Stimulated activated CD8-positive, alpha-beta memory T cell treated with anti-CD3 and anti-CD28 coated beads, Interleukin-12 subunit alpha, Interleukin-12 subunit beta, amount 100 ng/mL, for 24 hours (primary cell): ENCODE data around the gene INPP5A.
"Not testable (repeated sequence)": the region's sequence is repeated elsewhere in the genome, so short reads cannot be mapped to it uniquely, and the experiment has no call there.

Source experiments
- DNase-seq: peaks from one replicate; pipeline ENCODE4 v3.0.0-alpha.2; 2020; ENCODE audit errors: extremely low read depth

The INPP5A gene

DNA sequence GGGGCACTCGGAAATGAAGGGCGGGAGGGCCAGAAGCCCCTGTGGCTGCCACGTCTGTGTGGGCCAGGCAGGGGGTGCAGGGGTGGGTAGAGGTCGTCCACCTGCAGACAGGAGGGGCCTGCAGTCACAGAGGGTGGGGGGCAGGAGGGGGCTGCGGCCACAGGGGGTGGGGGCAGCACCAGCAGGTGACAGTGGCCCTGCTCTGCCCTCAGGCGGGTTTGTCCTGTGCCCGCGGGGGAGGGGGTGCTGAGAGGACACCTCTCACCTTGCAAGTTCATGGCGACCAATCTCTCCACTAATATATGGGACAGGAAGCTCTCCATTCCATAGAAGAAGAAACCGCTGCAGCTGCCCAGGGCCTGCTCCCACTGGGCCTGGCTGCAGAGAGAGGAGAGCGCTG, 274.9 kb downstream of the INPP5A start:
- no peak for DNase-seq

GRCh38 chr10:132813001-132813401, 275.4 kb downstream of the INPP5A start:
- no peak for DNase-seq

DNA sequence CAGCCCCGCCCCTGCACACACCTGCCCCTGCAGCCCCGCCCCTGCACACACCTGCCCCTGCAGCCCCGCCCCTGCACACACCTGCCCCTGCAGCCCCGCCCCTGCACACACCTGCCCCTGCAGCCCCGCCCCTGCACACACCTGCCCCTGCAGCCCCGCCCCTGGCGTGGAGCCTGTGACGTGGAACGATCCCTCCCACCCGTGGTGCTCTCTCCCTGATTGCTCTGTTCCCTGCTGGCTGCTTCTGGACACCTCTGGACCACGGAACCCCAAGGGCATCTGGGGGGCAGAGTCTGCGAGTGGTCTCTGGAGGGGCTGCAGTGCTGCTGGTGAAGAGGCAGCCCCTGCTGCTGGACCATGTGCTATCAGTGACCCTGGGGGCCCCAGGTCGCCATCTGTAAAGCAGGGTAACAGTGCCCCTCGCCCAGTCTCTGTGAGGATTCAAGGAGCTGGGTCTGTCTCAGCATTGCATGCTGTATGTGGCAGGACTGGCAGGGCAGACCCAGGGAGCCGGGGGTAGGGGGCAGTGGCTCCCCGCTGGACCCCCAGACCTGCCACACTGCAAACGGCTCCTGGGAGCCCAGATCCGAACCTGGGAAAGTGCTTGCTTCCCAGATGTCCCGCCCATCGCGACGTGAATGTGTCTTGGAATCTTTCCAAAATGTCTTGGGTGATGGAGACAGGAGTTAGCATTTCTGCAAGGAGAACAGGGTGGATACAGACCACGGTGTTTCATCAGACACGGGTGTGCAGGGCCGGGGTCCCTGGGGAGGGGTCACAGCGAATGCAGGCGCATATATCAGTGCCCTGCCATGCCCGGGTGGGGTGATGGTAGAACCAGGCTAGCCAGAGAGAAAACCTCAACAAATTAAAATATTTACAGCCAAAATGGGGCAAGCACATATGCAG, 276.2 kb downstream of the INPP5A start:
- no peak for DNase-seq

DNA sequence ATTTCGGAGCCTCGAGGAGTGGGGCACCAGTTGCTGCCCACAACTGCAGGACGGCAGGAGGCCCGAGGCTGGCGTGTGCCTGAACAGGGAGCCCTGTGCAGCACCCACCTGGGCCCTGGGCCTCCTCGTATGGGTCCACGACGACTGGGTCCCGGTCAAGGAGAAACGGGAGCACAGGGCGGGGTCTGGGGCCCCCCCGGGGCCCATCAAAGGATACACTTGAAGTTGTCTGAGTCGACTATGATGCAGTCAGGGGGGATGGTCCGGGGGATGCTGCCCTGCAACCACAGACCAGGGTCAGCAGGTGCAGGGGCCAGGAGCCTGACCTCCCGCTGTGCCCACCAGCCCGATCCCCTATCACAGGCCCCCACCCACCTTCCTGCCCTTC, 276.9 kb downstream of the INPP5A start:
- DNase-seq, result no peak

DNA sequence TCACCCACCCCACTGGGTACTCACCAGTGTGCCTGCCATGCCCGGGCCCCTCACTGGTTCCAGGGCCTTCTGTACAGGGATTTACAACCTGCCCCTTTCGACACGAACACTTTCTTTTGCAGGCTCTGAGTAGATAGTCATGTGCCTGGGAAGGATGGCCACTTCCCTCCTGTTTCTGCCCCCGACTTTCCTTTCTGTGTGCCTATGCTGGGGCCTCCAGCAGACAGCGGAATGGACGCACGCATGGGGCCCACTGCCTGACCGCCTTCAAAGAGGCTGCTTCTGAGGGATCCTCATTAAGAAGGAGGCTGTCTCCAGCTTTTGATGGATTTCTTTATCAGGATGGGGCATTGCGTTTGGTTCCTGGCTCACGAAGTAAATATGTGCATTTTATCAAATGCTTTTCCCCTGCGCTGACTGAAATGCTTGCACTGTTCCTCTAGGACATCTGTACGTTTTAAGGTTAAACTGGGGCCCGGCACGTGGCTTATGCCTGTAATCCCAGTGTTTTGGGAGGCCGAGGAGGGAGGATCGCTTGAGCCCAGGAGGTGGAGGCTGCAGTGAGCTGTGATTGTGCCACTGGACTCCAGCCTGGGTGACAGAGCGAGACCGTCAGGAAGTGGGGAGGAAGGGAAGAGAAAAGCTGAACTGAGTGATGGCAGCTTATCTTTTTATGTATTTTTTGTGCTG, 277.7 kb downstream of the INPP5A start:
- no peak for DNase-seq

DNA sequence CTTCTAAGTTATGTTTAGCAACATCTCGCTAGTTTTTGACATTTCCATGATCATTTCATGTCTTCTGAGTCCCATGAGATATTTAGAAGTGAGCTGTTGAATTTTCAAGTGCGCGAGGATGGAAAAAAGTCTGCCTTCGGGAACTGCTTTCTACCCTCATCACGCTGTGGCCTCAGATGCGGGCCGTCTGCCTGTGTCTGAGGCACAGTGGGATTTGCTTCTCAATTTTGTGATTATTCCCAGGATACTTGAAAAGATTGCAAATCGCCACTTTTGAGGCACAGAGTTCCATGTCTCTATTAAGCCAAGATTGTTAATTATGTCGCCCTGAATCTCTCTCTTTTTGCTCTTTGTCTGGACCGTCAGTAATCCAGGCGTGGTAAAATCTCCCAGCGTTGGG, 279.1 kb downstream of the INPP5A start:
- DNase-seq, result no peak

GRCh38 chr10:132817701-132818211, 280.2 kb downstream of the INPP5A start:
- DNase-seq, result no peak

DNA sequence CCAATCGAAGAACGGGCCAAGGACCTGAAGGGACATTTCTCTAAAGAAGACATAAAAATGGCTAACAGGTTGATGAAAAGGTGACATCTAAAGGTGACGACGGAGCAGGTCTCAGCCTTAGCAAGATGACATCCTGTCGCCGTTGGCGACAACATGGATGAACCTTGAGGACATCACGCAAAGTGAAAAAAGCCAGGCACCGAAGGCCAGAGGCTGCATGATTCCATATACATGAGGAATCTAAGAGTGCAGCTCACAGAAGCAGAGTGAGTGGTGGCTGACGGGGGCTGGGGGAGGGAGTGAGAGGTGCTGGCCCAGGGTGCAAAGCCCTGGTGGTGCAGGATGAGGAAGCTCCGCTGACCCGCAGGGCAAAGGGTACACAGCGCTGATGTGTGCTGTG, 282.5 kb downstream of the INPP5A start:
- DNase-seq, result no peak

GRCh38 chr10:132825783-132826523, 288.4 kb downstream of the INPP5A start:
- DNase-seq, result not testable (repeated sequence)

- DNase-seq, result no peak
Measured at GRCh38 chr10:132826524-132827422, 289.2 kb downstream of the INPP5A start.

DNA sequence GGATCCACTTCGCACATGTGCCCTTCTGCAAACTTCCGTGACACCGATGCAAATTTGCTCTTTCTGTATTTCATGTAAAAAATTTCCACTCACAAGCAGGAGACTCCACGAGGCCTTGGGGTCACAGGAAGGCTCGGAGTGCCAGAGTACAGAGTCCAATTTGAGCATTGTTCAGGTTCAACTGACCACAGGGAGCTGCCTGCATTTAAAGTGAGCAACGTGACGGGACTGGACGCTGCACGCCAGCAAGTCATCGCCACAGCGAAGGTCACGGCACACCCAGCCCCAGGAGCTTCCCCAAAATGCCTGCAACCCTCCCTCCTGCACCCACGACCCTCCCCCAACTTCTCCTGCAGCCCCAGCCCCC, 289.8 kb downstream of the INPP5A start:
- DNase-seq, result no peak

GRCh38 chr10:132827861-132828539, 290.4 kb downstream of the INPP5A start:
- DNase-seq, result no peak

GRCh38 chr10:132828681-132829080, 291.1 kb downstream of the INPP5A start:
- DNase-seq, result no peak

DNA sequence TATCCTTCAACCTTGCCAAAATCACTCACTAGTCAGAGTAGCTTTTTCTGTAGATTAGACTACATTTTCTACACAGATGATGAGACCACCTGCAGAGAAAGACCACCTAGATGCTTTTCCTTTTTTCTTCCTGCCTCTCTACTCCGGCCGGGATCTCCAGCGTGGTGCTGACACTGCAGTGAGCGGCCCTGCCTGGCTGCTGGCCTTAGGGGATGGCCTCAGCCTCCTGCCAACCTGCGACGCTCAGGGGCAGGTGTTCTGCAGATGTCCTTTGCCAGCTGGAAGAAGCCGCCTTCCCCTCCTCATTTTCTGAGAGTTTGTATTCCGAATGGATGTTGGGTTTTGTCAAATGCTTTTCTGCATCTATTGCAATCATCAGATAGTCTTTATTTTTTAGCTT, 291.8 kb downstream of the INPP5A start:
- no peak for DNase-seq

DNA sequence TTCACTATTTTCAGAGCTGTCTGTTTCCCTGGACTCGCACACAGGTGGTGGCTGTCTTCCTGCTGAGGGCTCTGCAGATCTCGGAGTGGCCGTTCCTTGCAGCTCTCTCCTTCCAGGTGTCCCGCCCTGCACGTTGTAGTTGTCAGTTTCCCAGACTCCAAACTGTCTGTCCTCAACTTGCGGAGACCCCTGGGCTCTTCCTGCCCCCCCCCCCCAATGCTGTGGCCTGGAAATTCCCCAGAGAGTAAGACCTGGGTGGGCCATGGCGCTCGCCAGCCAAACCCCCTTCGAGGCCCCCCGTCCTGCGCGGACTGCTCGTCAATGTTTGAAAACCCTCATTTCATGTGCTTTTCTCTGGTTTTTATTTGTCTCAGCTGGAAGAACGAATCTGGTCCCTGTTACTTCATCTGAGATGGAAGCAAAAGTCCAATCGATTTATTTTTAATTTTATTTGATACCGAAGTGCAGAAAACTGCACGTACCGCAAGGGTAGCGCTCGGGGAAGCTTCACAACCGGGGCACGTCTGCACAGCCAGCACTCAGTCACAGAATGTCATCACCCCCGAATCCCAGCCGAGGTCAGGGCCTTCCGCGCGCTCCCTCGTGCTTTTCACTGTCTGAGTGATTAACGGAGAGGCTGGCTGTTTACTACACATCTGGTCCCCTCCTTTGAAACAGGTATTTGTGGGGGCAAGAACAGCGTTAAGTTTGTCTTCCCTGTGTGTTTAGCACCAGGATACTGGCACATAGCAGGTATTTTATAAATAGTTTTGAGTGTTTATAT, 294.8 kb downstream of the INPP5A start:
- DNase-seq, result no peak
